GM21381 (cell line): Measurements from ENCODE around the gene DPH1.

Source experiments
- ATAC-seq: cut with Tn5 transposase; IDR thresholded peaks from one replicate; pipeline ENCODE4 v1.9.1; 2021; ENCODE audit warnings: mild to moderate bottlenecking, moderate library complexity; ENCODE audit not compliant: unreplicated experiment

DPH1 gene

DNA sequence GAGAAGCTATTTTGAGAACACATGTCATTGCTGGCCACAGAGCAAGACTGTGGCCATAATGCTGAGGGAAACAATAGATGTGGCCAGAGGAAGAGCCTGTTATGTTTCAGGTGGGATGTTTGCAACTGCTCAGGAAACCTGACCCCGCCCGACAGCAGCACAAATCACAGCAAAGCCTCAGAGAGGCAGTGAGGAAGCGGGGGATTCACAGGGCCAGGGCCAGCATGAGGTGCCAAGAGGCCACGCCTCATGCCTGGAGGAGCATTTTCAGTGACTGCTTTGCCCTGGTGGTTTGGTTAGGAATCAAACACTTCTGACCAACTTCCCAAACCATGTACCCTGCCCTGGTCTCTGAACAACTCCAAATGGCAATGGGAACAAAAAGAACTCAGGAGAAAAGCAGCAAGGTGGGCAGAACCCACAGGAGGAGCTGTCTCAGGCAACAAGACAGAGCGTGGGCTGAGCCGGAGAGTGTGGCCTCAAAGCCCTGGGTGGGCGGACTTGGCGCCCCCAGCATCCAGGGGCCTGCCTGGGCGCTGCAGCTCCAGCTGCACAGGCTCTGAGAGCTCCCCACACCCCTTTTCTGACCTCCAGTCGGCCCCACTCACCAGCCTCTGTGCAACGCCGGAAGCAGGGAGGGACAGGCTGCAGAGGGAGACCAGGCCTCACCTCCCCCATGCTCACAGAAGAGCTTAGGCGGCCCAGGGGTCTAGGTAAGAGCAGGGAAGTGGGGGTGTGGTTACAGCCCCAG is 45.6 kb downstream of the DPH1 start:
- ATAC-seq: no peak

- no peak for ATAC-seq
These were observed 46.4 kb downstream of the DPH1 start for GRCh38 chr17:2076087-2076984.

DNA sequence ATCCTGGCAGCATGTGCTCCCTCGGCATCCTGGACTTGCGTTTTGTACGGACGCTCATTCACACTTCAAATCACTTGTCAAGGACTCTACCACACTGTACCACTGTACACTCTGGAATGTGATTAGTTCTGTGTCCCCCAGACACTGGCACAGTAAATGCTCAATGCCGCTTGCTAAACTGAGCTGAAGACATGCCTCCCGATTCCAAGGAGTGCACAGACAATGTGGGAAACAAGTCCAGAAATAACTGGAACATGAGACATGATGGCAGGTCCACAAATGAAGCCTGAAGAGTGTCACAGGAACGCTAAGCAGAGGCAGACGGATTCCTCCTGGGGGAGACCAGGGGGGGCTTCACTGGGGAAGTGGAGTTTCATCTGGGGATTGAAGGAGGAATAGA is 47.1 kb downstream of the DPH1 start:
- ATAC-seq: no peak

DNA sequence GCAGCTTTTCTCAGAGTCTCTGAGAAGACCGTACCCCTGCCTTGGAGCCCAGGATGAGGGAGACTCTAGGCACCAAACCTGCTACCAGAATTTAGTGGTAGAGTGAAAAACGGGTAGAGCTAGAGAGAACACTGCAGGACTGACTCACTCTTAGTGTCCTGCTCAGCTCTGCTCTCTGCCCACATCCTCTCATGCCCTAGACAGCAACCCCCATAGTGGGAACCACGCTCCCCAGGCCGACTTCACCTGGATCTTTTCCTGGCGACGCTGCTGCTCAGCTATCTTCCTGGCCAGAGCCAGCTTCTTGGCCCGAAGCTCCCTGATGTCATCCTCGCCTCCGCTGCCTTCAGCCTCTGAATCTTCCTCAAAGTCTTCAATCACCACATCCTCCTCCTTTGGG is 51.6 kb downstream of the DPH1 start:
- no peak for ATAC-seq

DNA sequence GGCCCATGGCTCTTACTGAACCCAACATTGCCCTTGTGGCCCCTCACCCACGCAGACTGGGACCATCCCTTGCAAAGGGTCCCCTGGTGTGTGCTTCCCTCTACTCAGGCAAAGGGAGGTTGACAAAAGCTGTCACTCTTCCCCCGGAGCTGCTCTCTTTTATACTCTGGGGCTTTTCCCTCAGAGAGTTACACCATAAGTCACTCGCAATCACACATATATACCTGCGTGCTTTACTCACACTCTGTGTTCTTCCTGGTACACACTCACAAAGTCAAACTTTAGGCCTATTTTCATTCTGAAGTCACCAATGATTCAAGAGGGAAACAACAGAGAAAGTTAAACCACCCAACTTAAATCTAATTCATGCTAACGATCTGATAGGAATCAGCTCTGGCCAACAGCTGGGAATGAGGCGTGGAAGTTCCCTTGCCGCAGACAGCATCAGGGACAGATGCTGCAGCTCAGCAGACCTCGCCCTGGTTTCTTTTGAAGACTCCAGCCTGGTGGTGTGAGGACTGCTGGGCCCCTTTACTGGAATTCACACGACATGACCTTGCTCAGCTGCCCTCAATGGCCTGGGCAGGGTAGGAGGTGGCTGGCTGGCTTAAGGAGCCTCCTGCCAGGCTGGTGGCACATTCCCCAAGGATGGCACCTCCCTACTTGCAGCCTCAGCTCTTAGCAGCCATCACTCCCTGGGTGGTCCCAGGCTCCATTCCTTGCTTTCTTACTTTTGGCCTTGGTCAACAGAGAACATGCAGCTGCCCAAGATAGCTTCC is 52.2 kb downstream of the DPH1 start:
- ATAC-seq: no peak

DNA sequence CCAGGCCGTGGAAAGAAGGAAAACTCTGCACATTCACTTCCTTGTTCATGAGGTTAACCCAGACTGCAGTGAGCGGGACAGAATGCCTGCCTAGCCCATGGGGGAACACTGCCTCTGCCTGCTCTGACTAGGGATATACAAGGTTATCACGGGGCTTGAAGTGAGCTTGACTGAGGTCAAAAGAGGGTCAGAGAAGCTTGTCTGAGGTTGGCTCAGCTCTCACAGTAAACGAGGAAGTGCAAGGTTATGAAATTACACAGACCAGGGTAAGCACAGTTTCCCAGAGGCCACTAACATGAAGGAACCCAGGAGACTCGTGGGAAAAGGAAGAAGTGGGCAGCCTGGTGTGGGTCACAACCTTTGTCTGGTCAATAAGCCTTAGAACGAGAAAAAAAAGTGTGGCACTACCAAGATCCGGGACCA is 53.7 kb downstream of the DPH1 start:
- ATAC-seq: no peak

- ATAC-seq: no peak
These were observed 54.2 kb downstream of the DPH1 start for GRCh38 chr17:2084036-2084765.

DNA sequence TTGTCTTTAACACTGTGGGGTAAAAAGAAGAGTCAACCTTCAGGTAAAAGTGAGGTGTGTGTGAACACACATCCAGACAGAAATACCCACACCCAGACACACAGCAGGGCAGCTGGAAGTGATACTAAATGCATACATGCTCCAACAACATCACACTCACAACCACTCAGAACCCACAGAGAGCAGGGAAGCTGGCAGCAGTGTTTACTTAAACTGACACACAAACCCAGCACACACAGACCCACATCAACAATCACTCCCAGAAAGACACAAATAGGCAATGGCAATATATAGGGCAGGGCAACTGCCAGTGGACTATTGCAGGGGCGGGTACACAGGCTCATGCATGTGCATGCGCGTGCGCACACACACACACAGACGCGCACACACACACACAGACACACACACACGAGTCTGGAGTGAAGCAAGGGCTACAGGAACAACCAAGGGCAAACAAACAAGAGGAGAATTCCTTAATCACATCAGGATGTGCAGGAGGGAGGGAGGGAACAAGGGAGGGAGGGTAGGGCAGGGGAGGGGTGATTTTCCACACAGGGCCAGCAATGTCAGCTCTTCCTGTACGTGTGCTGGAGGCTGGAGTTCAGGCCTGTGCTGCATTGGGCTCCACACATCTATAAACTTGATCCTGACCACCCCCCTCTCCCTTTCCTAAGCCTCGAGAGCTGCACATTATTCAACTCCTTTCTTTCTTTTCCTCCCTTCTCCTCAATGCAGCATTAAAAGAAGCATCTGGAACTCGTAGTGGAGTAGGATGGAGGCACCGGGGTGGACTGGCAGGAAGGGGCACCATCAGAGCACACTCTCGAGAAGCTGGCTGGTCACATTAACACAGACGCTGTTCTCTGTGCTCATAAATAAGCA is 55.1 kb downstream of the DPH1 start:
- no peak for ATAC-seq

DNA sequence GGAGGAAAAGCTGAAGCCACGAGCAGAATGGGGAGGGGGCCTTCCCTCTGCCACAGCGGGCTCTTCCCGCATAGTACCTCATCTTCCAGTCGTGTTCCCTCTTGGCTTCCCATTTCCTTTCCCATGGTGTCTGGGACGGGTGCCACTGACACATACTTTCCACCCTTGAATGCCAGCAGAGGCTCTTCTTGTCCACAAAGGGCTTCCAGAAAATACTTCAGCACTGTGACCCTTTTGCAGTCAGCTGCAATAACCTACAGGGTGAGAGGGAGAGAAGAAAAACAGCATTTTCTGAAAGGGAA is 55.6 kb downstream of the DPH1 start:
- ATAC-seq: no peak

DNA sequence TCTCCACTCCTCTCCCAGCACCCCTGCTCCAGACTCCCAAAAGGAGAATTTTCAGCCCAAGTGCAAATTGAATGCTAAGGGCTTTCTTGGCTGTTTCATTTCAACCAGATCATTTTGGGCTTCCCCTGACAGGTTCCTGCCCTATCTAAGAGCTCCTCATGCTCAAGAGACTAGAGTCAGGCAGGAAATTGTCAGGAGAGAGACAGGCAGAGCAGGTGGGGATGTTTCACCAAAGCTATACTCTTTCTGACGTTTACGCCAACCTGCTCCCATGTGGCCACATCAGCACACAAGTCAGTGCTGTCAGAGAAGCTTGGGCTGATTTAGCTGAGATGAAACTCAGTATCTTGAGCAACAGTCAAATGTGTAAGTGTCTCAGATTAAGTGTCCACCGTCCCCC is 56.4 kb downstream of the DPH1 start:
- ATAC-seq: no peak

DNA sequence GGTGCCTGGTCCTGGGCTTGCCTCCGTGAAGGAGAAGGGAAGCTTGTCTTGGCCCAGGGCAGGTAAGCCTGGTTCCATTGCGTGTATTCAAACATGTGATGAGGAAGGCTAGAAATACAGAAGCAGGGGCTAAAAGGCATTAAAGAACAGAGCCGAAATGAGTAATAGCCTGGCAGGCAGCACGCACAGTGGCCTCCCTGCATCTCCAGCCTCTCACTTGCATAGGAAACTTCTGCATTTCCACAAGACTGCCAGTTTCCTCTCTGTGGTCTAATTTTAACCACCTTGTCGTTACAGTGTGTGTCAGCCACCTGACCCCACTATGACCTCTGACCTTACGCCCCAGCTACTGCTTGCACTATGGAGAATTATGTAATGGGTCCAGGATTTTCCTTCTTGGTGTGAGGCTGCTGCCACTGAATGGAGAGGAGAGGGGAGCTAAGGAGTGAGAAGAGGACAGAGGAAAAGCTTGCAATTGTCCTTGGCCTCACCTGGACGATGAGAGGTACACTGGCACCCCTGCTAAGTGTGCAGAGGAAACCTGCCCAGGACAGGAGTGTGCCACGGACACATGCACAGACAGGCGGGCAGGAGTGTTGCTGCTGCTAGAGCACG is 57.8 kb downstream of the DPH1 start:
- peak; percentile 34 for ATAC-seq

- ATAC-seq: peak; percentile 18
These were observed 59.1 kb downstream of the DPH1 start for GRCh38 chr17:2089021-2089422.

- no peak for ATAC-seq
These were observed 60.3 kb downstream of the DPH1 start for GRCh38 chr17:2090210-2090641.

DNA sequence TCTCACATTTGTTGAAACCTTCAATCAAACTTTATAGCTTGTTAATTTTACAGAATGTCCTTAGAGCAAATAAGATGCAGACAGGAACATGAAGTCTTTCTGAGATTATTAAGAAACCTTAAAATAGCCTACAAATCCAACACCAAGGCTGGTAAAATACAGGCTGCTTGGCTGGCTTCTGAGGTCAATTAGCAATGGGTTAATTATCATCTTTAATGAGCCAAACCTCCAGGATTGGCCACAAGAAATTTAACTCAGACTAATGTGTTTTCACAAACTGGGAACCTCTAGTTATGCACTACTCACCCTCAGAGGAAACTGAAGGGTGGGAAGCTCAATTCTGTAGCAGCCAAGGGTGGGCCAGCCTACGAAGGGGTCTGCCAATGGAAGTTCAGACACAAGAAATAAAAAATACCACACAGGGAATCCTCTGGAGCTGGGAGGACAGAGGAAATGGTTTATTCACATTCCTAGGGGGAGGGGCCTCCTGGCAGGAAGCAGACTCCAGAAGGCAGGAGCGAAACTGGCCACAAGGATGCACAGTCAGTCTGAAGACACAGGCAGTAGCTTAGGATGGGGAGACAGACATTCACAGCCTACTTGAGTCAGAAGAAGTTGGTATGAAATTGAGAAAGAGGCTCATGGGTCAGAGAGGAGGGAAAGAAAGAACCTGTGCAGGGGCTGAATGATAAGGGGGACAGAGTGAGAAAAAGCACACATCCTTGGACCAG is 61.0 kb downstream of the DPH1 start:
- no peak for ATAC-seq

- no peak for ATAC-seq
These were observed 62.3 kb downstream of the DPH1 start for GRCh38 chr17:2092253-2092652.

DNA sequence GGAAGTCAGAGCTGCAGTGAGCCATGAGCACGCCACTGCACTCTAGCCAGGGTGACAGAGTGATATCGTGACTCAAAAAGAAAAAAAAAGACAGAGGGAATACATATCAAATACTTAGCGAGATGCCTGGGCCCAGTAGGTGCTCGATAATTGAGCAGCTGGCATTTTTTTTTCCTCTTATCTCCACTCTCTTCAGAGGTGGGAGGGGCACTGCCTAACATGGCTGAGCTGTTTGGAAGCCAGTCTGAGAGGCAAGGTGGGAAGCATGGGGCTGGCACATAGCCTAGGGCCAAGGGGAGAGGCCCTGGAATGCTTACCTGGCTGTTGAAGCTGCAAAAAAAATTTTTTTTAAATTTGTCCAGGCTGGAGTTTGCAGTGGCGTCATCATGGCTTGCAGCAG is 63.4 kb downstream of the DPH1 start:
- ATAC-seq: no peak
